ENCODE results near the gene TRPC1.

TRPC1 gene

GRCh38 chr3:142691527-142691926 is 32.3 kb upstream of the TRPC1 start:
- Histone ChIP-seq H3K36me3 (replicated peaks in 1 of 2; ENCODE audit: control insufficient read depth in 2 of 2, insufficient read depth in 2 of 2, low read length in 2 of 2) (no peaks in the 10 kb centered on the region), H4K8ac (ENCODE audit: low read depth, low read length) (no peak overlapping the region), H3K9me3 (replicated peaks in 1 of 2; ENCODE audit: control insufficient read depth in 2 of 2, insufficient read depth in 1 of 2, low read depth in 1 of 2, low read length in 2 of 2) (no peaks in the 10 kb centered on the region), H3K23ac (ENCODE audit: low read depth, low read length, poor library complexity) (no peak overlapping the region), H2BK12ac (ENCODE audit: low read length) (no peak overlapping the region), H3K27me3 (ENCODE audit: control insufficient read depth in 3 of 3, insufficient read depth in 3 of 3, low read depth in 1 of 3, low read length in 3 of 3) (no peaks in the 10 kb centered on the region), H3K4ac (ENCODE audit: low read length) (no peak overlapping the region), H3K9ac (ENCODE audit: low read depth, low read length, poor library complexity) (no peak overlapping the region), H2BK5ac (ENCODE audit: low read length) (no peak overlapping the region), H3K4me2 (ENCODE audit: insufficient read depth, low read length, poor library complexity, severe bottlenecking) (no peak overlapping the region), H3K4me3 (ENCODE audit: low read length in 2 of 2) (no peak overlapping the region), H3K14ac (ENCODE audit: low read length) (no peak overlapping the region), H2AFZ (ENCODE audit: low read length) (no peak overlapping the region), H2AK5ac (ENCODE audit: low read depth, low read length) (no peak overlapping the region), H4K91ac (ENCODE audit: low read depth, low read length, poor library complexity) (no peak overlapping the region), H3K4me1 (ENCODE audit: control insufficient read depth in 2 of 2, insufficient read depth in 1 of 2, low read depth in 1 of 2, low read length in 2 of 2) (peaks cover 0 to 1% of the 10 kb centered on the region in 2 donors), H3K79me1 (ENCODE audit: low read depth, low read length) (no peaks in the 10 kb centered on the region), H2BK15ac (ENCODE audit: low read length) (no peak overlapping the region), H2BK120ac (ENCODE audit: low read depth, low read length) (no peak overlapping the region), H3K27ac (replicated peaks; ENCODE audit: low read length) (no peak overlapping the region), H3K18ac (ENCODE audit: low read length) (no peak overlapping the region)
- no peak for DNase-seq (ENCODE audit: low spot score)
- WGBS, 2 donors (ENCODE audit: extremely low coverage in 2 of 2, insufficient read length in 2 of 2, insufficient replicate concordance in 1 of 2), result no CpG with 5 or more reads among the region's 2 CpGs

GRCh38 chr3:142693136-142693853 is 30.5 kb upstream of the TRPC1 start:
- no peaks in the 10 kb centered on the region for H3K79me1 ChIP-seq (ENCODE audit: low read depth, low read length)
- H3K4me1 ChIP-seq (ENCODE audit: control insufficient read depth in 2 of 2, insufficient read depth in 1 of 2, low read depth in 1 of 2, low read length in 2 of 2), result no peaks in the 10 kb centered on the region
- H2BK12ac ChIP-seq (ENCODE audit: low read length), result no peak overlapping the region
- H3K27me3 ChIP-seq (ENCODE audit: control insufficient read depth in 3 of 3, insufficient read depth in 3 of 3, low read depth in 1 of 3, low read length in 3 of 3), result no peaks in the 10 kb centered on the region
- H2BK5ac ChIP-seq (ENCODE audit: low read length), result no peak overlapping the region
- H3K4ac ChIP-seq (ENCODE audit: low read length), result no peak overlapping the region
- no CpG with 5 or more reads among the region's 7 CpGs for WGBS, 2 donors (ENCODE audit: extremely low coverage in 2 of 2, insufficient read length in 2 of 2, insufficient replicate concordance in 1 of 2)
- H2BK15ac ChIP-seq (ENCODE audit: low read length), result no peak overlapping the region
- no peak overlapping the region for H2BK120ac ChIP-seq (ENCODE audit: low read depth, low read length)
- H3K23ac ChIP-seq (ENCODE audit: low read depth, low read length, poor library complexity), result no peak overlapping the region
- H3K4me3 ChIP-seq (ENCODE audit: low read length in 2 of 2), result no peak overlapping the region
- no peak for DNase-seq (ENCODE audit: low spot score)
- H3K27ac ChIP-seq (replicated peaks; ENCODE audit: low read length), result no peak overlapping the region
- no peak overlapping the region for H4K91ac ChIP-seq (ENCODE audit: low read depth, low read length, poor library complexity)
- H3K36me3 ChIP-seq (replicated peaks in 1 of 2; ENCODE audit: control insufficient read depth in 2 of 2, insufficient read depth in 2 of 2, low read length in 2 of 2), result no peaks in the 10 kb centered on the region
- H3K18ac ChIP-seq (ENCODE audit: low read length), result no peak overlapping the region
- H4K8ac ChIP-seq (ENCODE audit: low read depth, low read length), result no peak overlapping the region
- H2AK5ac ChIP-seq (ENCODE audit: low read depth, low read length), result no peak overlapping the region
- no peak overlapping the region for H3K4me2 ChIP-seq (ENCODE audit: insufficient read depth, low read length, poor library complexity, severe bottlenecking)
- H2AFZ ChIP-seq (ENCODE audit: low read length), result no peak overlapping the region
- no peak overlapping the region for H3K14ac ChIP-seq (ENCODE audit: low read length)
- no peak overlapping the region for H3K9ac ChIP-seq (ENCODE audit: low read depth, low read length, poor library complexity)
- H3K9me3 ChIP-seq (replicated peaks in 1 of 2; ENCODE audit: control insufficient read depth in 2 of 2, insufficient read depth in 1 of 2, low read depth in 1 of 2, low read length in 2 of 2), result no peaks in the 10 kb centered on the region

GRCh38 chr3:142694225-142694624 is 29.6 kb upstream of the TRPC1 start:
- no CpG with 5 or more reads among the region's 1 CpG for WGBS, 2 donors (ENCODE audit: extremely low coverage in 2 of 2, insufficient read length in 2 of 2, insufficient replicate concordance in 1 of 2)
- Histone ChIP-seq H3K4ac (ENCODE audit: low read length) (no peak overlapping the region), H3K14ac (ENCODE audit: low read length) (no peak overlapping the region), H3K79me1 (ENCODE audit: low read depth, low read length) (no peaks in the 10 kb centered on the region), H3K27me3 (ENCODE audit: control insufficient read depth in 3 of 3, insufficient read depth in 3 of 3, low read depth in 1 of 3, low read length in 3 of 3) (no peaks in the 10 kb centered on the region), H2BK15ac (ENCODE audit: low read length) (no peak overlapping the region), H2BK12ac (ENCODE audit: low read length) (no peak overlapping the region), H2AFZ (ENCODE audit: low read length) (no peak overlapping the region), H3K9me3 (replicated peaks in 1 of 2; ENCODE audit: control insufficient read depth in 2 of 2, insufficient read depth in 1 of 2, low read depth in 1 of 2, low read length in 2 of 2) (no peaks in the 10 kb centered on the region), H3K27ac (replicated peaks; ENCODE audit: low read length) (no peak overlapping the region), H2BK5ac (ENCODE audit: low read length) (no peak overlapping the region), H2BK120ac (ENCODE audit: low read depth, low read length) (no peak overlapping the region), H3K18ac (ENCODE audit: low read length) (no peak overlapping the region), H2AK5ac (ENCODE audit: low read depth, low read length) (no peak overlapping the region), H3K36me3 (replicated peaks in 1 of 2; ENCODE audit: control insufficient read depth in 2 of 2, insufficient read depth in 2 of 2, low read length in 2 of 2) (no peaks in the 10 kb centered on the region), H3K4me1 (ENCODE audit: control insufficient read depth in 2 of 2, insufficient read depth in 1 of 2, low read depth in 1 of 2, low read length in 2 of 2) (no peaks in the 10 kb centered on the region), H4K8ac (ENCODE audit: low read depth, low read length) (no peak overlapping the region), H3K4me3 (ENCODE audit: low read length in 2 of 2) (no peak overlapping the region), H3K4me2 (ENCODE audit: insufficient read depth, low read length, poor library complexity, severe bottlenecking) (no peak overlapping the region), H3K9ac (ENCODE audit: low read depth, low read length, poor library complexity) (no peak overlapping the region), H4K91ac (ENCODE audit: low read depth, low read length, poor library complexity) (no peak overlapping the region), H3K23ac (ENCODE audit: low read depth, low read length, poor library complexity) (no peak overlapping the region)
- no peak for DNase-seq (ENCODE audit: low spot score)

GRCh38 chr3:142705198-142705597 is 18.6 kb upstream of the TRPC1 start:
- Histone ChIP-seq H3K9me3 (replicated peaks in 1 of 2; ENCODE audit: control insufficient read depth in 2 of 2, insufficient read depth in 1 of 2, low read depth in 1 of 2, low read length in 2 of 2) (no peaks in the 10 kb centered on the region), H3K27me3 (ENCODE audit: control insufficient read depth in 3 of 3, insufficient read depth in 3 of 3, low read depth in 1 of 3, low read length in 3 of 3) (no peaks in the 10 kb centered on the region), H3K36me3 (replicated peaks in 1 of 2; ENCODE audit: control insufficient read depth in 2 of 2, insufficient read depth in 2 of 2, low read length in 2 of 2) (no peaks in the 10 kb centered on the region), H2BK5ac (ENCODE audit: low read length) (no peak overlapping the region), H3K9ac (ENCODE audit: low read depth, low read length, poor library complexity) (no peak overlapping the region), H3K27ac (replicated peaks; ENCODE audit: low read length) (no peak overlapping the region), H3K4me3 (ENCODE audit: low read length in 2 of 2) (no peak overlapping the region), H2AFZ (ENCODE audit: low read length) (no peak overlapping the region), H2BK15ac (ENCODE audit: low read length) (no peak overlapping the region), H3K23ac (ENCODE audit: low read depth, low read length, poor library complexity) (no peak overlapping the region), H2BK120ac (ENCODE audit: low read depth, low read length) (no peak overlapping the region), H4K91ac (ENCODE audit: low read depth, low read length, poor library complexity) (no peak overlapping the region), H3K4me1 (ENCODE audit: control insufficient read depth in 2 of 2, insufficient read depth in 1 of 2, low read depth in 1 of 2, low read length in 2 of 2) (no peaks in the 10 kb centered on the region), H4K8ac (ENCODE audit: low read depth, low read length) (no peak overlapping the region), H2AK5ac (ENCODE audit: low read depth, low read length) (no peak overlapping the region), H3K4ac (ENCODE audit: low read length) (no peak overlapping the region), H3K79me1 (ENCODE audit: low read depth, low read length) (no peaks in the 10 kb centered on the region), H3K4me2 (ENCODE audit: insufficient read depth, low read length, poor library complexity, severe bottlenecking) (no peak overlapping the region), H3K14ac (ENCODE audit: low read length) (no peak overlapping the region), H2BK12ac (ENCODE audit: low read length) (no peak overlapping the region), H3K18ac (ENCODE audit: low read length) (no peak overlapping the region)
- DNase-seq (ENCODE audit: low spot score), result no peak
- WGBS, 2 donors (ENCODE audit: extremely low coverage in 2 of 2, insufficient read length in 2 of 2, insufficient replicate concordance in 1 of 2), result no CpG with 5 or more reads among the region's 2 CpGs
